K562 (cell line): ENCODE measurements around the gene CLIP2. TPM values are rescaled to one million over a fixed set of nuclear protein-coding genes. Genes with fewer than 3 reads are reported as not detected.
"Not testable (repeated sequence)": the region's sequence is repeated elsewhere in the genome, so short reads cannot be mapped to it uniquely, and the experiment has no call there.

Source experiments
- CTCF ChIP-seq, 3 experiments: IDR thresholded peaks in 2 of 3; conservative IDR thresholded peaks in 1 of 3; 2 replicates each; pipeline ENCODE4 v1.5.1; 2011 to 2012; ENCODE audit warnings: low read length in 3 of 3, mild to moderate bottlenecking in 3 of 3, control low read depth in 2 of 3, improper control_type of control experiment in 1 of 3, inconsistent platforms in 1 of 3, low read depth in 1 of 3, mixed read lengths in 1 of 3, moderate library complexity in 1 of 3; ENCODE audit not compliant: insufficient read depth in 2 of 3
- DEAF1 ChIP-seq: fragments of 450-650 bp; formaldehyde crosslinking; IDR thresholded peaks from 2 replicates; pipeline ENCODE4 v1.4.0; 2020; ENCODE audit warnings: mild to moderate bottlenecking, moderate library complexity
- STAG1 ChIP-seq: sonication (generic); formaldehyde crosslinking; IDR thresholded peaks from 2 replicates; pipeline ENCODE4 v1.5.0; 2020; ENCODE audit warnings: missing genetic modification reagents, borderline replicate concordance
- polyA plus RNA-seq, 8 experiments: library from polyadenylated mRNA; depleted of rRNA in 4 of 8; stranded (reverse) in 5 of 8; unstranded in 3 of 8; fragments of >200 nt; fragmentation: Nextera tagmentation in 2 of 8; fragmentation: Illumina TruSeq in 1 of 8; extraction: Ambion mirVana in 2 of 8; extraction: Trizol in 1 of 8; gene quantifications; 2 replicates each; pipeline versions ENCODE4 v1.2.1 to v1.2.3, GENCODE V29; 2011 to 2014; ENCODE audit warnings: inconsistent platforms in 1 of 8, missing spikeins in 1 of 8
- total RNA-seq, 7 experiments: library from RNA; depleted of rRNA in 6 of 7; stranded (reverse); fragments of >200 nt in 6 of 7; fragmentation: Illumina TruSeq in 2 of 7; extraction: Trizol in 2 of 7; gene quantifications; 2 replicates each; pipeline versions ENCODE4 v1.2.1 to v1.2.3, GENCODE V29; 2011 to 2021; ENCODE audit warnings: low replicate concordance in 1 of 7
- TF ChIP-seq, protein P1 (sequence below), 2 experiments: fragments of 450-650 bp; formaldehyde crosslinking in 1 of 2; IDR thresholded peaks; 2 replicates each; pipeline versions ENCODE4 v1.4.0 to v1.6.1; 2014 to 2020; ENCODE audit warnings: mild to moderate bottlenecking in 2 of 2, borderline replicate concordance in 1 of 2, low read depth in 1 of 2

The CLIP2 gene
- total and polyA plus RNA-seq, 9 of the 15 experiments (the other 6 are each of a cell fraction or from before 2014, with no cell fraction given) = 0.07 to 5.4 (median 2.1) TPM

DNA sequence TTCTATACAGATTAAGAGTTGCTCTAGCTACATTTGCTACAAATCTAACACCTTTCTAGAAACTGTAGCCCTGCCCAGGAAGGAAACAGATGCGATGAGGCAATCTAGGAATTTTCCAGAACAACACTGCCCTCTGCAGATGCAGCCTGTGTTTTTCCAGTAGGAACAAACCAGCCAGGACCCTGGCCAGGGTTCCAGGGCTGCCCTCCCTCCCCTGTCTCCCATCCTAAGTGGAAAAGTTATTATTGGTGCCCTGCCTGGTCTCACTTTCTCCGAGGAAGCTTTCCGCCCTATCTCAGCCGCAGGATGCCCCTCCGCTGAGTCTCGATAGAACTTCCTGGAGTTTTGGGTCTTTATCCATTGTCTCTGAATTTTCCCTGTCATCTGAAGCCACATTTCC lies 104.5 kb downstream of the CLIP2 start (continued):
- TF ChIP-seq CTCF (IDR thresholded peaks at IDR 0.05 in 2 of 3, conservative IDR thresholded peaks at IDR 0.05 in 1 of 3; ENCODE audit: insufficient read depth in 2 of 3, low read depth in 1 of 3, low read length in 3 of 3) (peak; percentile 43 to 68 (median 55)), DEAF1 (CRISPR knock-in tag) (0 out of 2 replicates have a peak, but pooled peaks have one; percentile 37), STAG1 (CRISPR knock-in tag) (peak; percentile 36; the same call in 1 of the 2 replicates)
- TF ChIP-seq, protein P1, sequence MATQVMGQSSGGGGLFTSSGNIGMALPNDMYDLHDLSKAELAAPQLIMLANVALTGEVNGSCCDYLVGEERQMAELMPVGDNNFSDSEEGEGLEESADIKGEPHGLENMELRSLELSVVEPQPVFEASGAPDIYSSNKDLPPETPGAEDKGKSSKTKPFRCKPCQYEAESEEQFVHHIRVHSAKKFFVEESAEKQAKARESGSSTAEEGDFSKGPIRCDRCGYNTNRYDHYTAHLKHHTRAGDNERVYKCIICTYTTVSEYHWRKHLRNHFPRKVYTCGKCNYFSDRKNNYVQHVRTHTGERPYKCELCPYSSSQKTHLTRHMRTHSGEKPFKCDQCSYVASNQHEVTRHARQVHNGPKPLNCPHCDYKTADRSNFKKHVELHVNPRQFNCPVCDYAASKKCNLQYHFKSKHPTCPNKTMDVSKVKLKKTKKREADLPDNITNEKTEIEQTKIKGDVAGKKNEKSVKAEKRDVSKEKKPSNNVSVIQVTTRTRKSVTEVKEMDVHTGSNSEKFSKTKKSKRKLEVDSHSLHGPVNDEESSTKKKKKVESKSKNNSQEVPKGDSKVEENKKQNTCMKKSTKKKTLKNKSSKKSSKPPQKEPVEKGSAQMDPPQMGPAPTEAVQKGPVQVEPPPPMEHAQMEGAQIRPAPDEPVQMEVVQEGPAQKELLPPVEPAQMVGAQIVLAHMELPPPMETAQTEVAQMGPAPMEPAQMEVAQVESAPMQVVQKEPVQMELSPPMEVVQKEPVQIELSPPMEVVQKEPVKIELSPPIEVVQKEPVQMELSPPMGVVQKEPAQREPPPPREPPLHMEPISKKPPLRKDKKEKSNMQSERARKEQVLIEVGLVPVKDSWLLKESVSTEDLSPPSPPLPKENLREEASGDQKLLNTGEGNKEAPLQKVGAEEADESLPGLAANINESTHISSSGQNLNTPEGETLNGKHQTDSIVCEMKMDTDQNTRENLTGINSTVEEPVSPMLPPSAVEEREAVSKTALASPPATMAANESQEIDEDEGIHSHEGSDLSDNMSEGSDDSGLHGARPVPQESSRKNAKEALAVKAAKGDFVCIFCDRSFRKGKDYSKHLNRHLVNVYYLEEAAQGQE (IDR thresholded peaks at IDR 0.05; ENCODE audit: borderline replicate concordance) = peak; percentile 81
- TF ChIP-seq, protein P1 (CRISPR knock-in tag; IDR thresholded peaks at IDR 0.05; ENCODE audit: low read depth) = not testable (repeated sequence)
